ENCODE data around the gene PARD6A.

Gene PARD6A

GRCh38 chr16:67702130-67702529 is 41.4 kb downstream of the PARD6A start:
- Histone ChIP-seq H3K79me2 (ENCODE audit: insufficient read depth, low read length) (peaks cover 46% of the 10 kb centered on the region), H3K4me2 (ENCODE audit: insufficient read depth, low read length) (no peak overlapping the region), H3K4me1 (ENCODE audit: insufficient read depth, low read length) (peaks cover 11% of the 10 kb centered on the region), H3K27ac (ENCODE audit: low read length) (no peak overlapping the region), H3K4me3 (ENCODE audit: low read depth in 1 of 2, low read length in 2 of 2) (no peak overlapping the region), H3K9me3 (ENCODE audit: insufficient read depth, low read length, severe bottlenecking) (no peaks in the 10 kb centered on the region), H4K20me1 (ENCODE audit: insufficient read depth, low read length) (peaks cover 5% of the 10 kb centered on the region), H3K9ac (ENCODE audit: low read depth, low read length) (no peak overlapping the region), H3K36me3 (ENCODE audit: insufficient read depth, low read length) (peaks cover 3% of the 10 kb centered on the region), H3K27me3 (ENCODE audit: insufficient read depth, low read length, poor library complexity) (no peaks in the 10 kb centered on the region), H2AFZ (ENCODE audit: low read depth, low read length) (no peak overlapping the region)
- TF ChIP-seq, protein P1, sequence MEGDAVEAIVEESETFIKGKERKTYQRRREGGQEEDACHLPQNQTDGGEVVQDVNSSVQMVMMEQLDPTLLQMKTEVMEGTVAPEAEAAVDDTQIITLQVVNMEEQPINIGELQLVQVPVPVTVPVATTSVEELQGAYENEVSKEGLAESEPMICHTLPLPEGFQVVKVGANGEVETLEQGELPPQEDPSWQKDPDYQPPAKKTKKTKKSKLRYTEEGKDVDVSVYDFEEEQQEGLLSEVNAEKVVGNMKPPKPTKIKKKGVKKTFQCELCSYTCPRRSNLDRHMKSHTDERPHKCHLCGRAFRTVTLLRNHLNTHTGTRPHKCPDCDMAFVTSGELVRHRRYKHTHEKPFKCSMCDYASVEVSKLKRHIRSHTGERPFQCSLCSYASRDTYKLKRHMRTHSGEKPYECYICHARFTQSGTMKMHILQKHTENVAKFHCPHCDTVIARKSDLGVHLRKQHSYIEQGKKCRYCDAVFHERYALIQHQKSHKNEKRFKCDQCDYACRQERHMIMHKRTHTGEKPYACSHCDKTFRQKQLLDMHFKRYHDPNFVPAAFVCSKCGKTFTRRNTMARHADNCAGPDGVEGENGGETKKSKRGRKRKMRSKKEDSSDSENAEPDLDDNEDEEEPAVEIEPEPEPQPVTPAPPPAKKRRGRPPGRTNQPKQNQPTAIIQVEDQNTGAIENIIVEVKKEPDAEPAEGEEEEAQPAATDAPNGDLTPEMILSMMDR (IDR thresholded peaks at IDR 0.05; ENCODE audit: borderline replicate concordance, extremely low read depth, low read length, poor library complexity, severe bottlenecking), result no peak
- TF ChIP-seq EZH2 (IDR thresholded peaks at IDR 0.05; ENCODE audit: borderline replicate concordance, low read depth, low read length, severe bottlenecking), result no peak
- ATAC-seq (ENCODE audit: insufficient read depth, low read depth), result no peak
- DNase-seq, result no peak

- H3K9me3 ChIP-seq (ENCODE audit: insufficient read depth, low read length, severe bottlenecking), result no peaks in the 10 kb centered on the region
- H3K4me2 ChIP-seq (ENCODE audit: insufficient read depth, low read length), result no peak overlapping the region
- H3K79me2 ChIP-seq (ENCODE audit: insufficient read depth, low read length), result peaks cover 53% of the 10 kb centered on the region
- no peaks in the 10 kb centered on the region for H3K27me3 ChIP-seq (ENCODE audit: insufficient read depth, low read length, poor library complexity)
- no peak overlapping the region for H2AFZ ChIP-seq (ENCODE audit: low read depth, low read length)
- H4K20me1 ChIP-seq (ENCODE audit: insufficient read depth, low read length), result peaks cover 4% of the 10 kb centered on the region; the same call in 1 of the 2 replicates
- H3K9ac ChIP-seq (ENCODE audit: low read depth, low read length), result no peak overlapping the region
- no peaks in the 10 kb centered on the region; the same call in 1 of the 2 replicates for H3K36me3 ChIP-seq (ENCODE audit: insufficient read depth, low read length)
- H3K4me1 ChIP-seq (ENCODE audit: insufficient read depth, low read length), result peaks cover 11% of the 10 kb centered on the region
- ATAC-seq (ENCODE audit: insufficient read depth, low read depth) (peak; percentile 86), DNase-seq (peak; percentile 14)
- TF ChIP-seq EZH2 (IDR thresholded peaks at IDR 0.05; ENCODE audit: borderline replicate concordance, low read depth, low read length, severe bottlenecking), result no peak
- TF ChIP-seq, protein P1 (IDR thresholded peaks at IDR 0.05; ENCODE audit: borderline replicate concordance, extremely low read depth, low read length, poor library complexity, severe bottlenecking), result no peak
- H3K27ac ChIP-seq (ENCODE audit: low read length), result peak overlapping the region; percentile 20
- no peak overlapping the region for H3K4me3 ChIP-seq (ENCODE audit: low read depth in 1 of 2, low read length in 2 of 2)
These were observed 42.9 kb downstream of the PARD6A start for GRCh38 chr16:67703626-67704025.

DNA sequence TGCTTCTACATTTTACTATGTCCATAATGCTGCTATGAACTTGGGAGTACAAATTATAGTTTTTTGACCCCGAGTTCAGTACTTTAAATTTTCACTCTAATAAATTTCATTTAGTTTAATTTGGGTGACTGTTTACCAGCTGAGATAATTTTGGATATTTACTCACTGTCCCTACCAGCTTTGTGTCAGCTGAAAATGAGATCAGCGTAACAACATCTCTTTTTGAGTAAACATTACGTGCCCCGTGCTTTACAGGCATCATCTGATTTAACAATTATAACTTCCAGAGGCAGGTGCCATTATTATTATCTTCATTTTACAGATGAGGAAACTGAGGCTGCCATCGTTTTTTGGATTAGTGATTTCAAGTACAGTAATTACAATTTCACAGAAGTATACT is 43.4 kb downstream of the PARD6A start:
- Histone ChIP-seq H3K27me3 (ENCODE audit: insufficient read depth, low read length, poor library complexity) (no peaks in the 10 kb centered on the region), H3K4me2 (ENCODE audit: insufficient read depth, low read length) (no peak overlapping the region), H3K36me3 (ENCODE audit: insufficient read depth, low read length) (no peaks in the 10 kb centered on the region; the same call in 1 of the 2 replicates), H4K20me1 (ENCODE audit: insufficient read depth, low read length) (peaks cover 4% of the 10 kb centered on the region; the same call in 1 of the 2 replicates), H3K9ac (ENCODE audit: low read depth, low read length) (no peak overlapping the region), H2AFZ (ENCODE audit: low read depth, low read length) (no peak overlapping the region), H3K4me1 (ENCODE audit: insufficient read depth, low read length) (peaks cover 11% of the 10 kb centered on the region), H3K9me3 (ENCODE audit: insufficient read depth, low read length, severe bottlenecking) (no peaks in the 10 kb centered on the region), H3K27ac (ENCODE audit: low read length) (no peak overlapping the region), H3K79me2 (ENCODE audit: insufficient read depth, low read length) (peaks cover 54% of the 10 kb centered on the region), H3K4me3 (ENCODE audit: low read depth in 1 of 2, low read length in 2 of 2) (no peak overlapping the region)
- TF ChIP-seq, protein P1 (IDR thresholded peaks at IDR 0.05; ENCODE audit: borderline replicate concordance, extremely low read depth, low read length, poor library complexity, severe bottlenecking), result no peak
- TF ChIP-seq EZH2 (IDR thresholded peaks at IDR 0.05; ENCODE audit: borderline replicate concordance, low read depth, low read length, severe bottlenecking), result no peak
- ATAC-seq (ENCODE audit: insufficient read depth, low read depth), result no peak
- no peak for DNase-seq

- peaks cover 11% of the 10 kb centered on the region for H3K4me1 ChIP-seq (ENCODE audit: insufficient read depth, low read length)
- H3K79me2 ChIP-seq (ENCODE audit: insufficient read depth, low read length), result peaks cover 64% of the 10 kb centered on the region
- H3K9me3 ChIP-seq (ENCODE audit: insufficient read depth, low read length, severe bottlenecking), result no peaks in the 10 kb centered on the region
- DNase-seq (no peak), ATAC-seq (ENCODE audit: insufficient read depth, low read depth) (no peak)
- H3K4me2 ChIP-seq (ENCODE audit: insufficient read depth, low read length), result no peak overlapping the region
- H3K4me3 ChIP-seq (ENCODE audit: low read depth in 1 of 2, low read length in 2 of 2), result no peak overlapping the region
- H4K20me1 ChIP-seq (ENCODE audit: insufficient read depth, low read length), result peaks cover 4% of the 10 kb centered on the region; the same call in 1 of the 2 replicates
- no peaks in the 10 kb centered on the region for H3K36me3 ChIP-seq (ENCODE audit: insufficient read depth, low read length)
- H3K27me3 ChIP-seq (ENCODE audit: insufficient read depth, low read length, poor library complexity), result no peaks in the 10 kb centered on the region
- H3K27ac ChIP-seq (ENCODE audit: low read length), result no peak overlapping the region
- TF ChIP-seq, protein P1 (IDR thresholded peaks at IDR 0.05; ENCODE audit: borderline replicate concordance, extremely low read depth, low read length, poor library complexity, severe bottlenecking), result no peak
- no peak for TF ChIP-seq EZH2 (IDR thresholded peaks at IDR 0.05; ENCODE audit: borderline replicate concordance, low read depth, low read length, severe bottlenecking)
- no peak overlapping the region for H3K9ac ChIP-seq (ENCODE audit: low read depth, low read length)
- no peak overlapping the region for H2AFZ ChIP-seq (ENCODE audit: low read depth, low read length)
These were observed 46.5 kb downstream of the PARD6A start for GRCh38 chr16:67707210-67707609.
